NOMO-1 (cell line): ENCODE measurements around the gene PLEKHO1.

ENCODE experiments used
- DNase-seq, 2 experiments: peaks; one replicate each; lab custom pipeline; 2025; ENCODE audit not compliant: unreplicated experiment in 2 of 2; lab: John Stamatoyannopoulos, UW

PLEKHO1 gene

GRCh38 chr1:150150133-150151021 lies 661 bp downstream of the PLEKHO1 start:
- no peak for DNase-seq

DNA sequence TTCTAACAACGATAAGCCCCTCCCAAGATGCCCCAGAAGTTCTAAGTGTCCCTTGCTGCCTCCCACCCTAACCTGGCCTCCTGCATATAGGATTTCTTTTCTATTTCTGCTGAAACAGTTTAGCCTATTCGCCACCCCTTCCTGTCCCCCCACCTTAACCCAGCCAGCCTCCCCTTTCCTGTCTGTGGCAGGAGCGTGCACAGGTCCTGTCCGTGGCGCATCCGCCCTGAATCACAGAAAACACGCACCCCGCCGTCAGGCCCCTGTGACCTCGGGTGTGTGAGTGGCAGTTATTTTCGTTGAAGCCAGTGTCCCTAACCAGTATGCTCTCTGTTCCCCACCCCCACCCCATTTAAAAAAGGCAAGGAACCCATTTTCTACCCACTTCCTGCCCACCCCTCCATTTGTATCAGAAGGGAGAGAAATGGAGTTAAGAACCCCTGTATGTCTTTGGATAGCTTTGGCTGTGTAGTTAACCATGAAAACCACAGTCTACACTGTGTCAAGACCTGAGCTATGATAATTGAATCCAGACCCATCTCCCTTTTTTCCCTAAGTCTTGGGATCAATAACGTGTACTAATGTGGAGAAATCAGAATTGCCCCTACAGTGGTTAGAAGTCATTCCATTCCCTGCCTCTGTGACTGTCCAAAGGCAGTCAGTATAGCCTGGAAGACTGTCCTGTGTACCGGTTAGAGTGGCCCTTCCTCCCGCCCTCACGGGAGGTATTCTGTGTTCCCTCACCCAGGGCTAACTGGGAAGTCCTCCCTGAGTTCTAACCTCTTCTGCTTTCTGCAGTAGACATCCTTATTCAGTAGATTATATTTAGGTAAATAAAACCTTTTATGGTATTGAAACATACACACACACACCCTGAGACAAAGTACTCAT lies 1.8 kb downstream of the PLEKHO1 start:
- DNase-seq, result no peak

GRCh38 chr1:150152182-150152536 lies 2.4 kb downstream of the PLEKHO1 start:
- DNase-seq, result no peak

- DNase-seq, result no peak
Measured at GRCh38 chr1:150152772-150153456, 3.2 kb downstream of the PLEKHO1 start.

DNA sequence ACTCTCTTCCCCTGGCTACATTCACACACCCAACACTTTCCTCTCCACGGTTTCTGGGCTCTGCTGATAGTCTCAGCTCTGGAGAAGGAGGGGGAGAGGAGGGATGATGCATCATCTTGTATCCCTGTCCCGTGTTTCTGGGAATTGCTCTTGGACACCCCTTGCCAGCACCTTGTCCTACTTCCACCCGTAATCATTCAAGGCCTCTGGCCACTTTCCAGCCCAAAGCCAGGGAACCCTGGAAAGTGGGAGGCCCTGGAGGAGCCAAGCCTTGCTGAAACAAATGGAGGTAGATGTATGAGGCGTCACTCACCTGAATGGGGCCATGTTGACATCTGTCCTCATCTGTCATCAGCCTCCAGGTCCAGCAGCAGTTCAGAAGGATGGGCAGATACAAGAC lies 4.4 kb downstream of the PLEKHO1 start:
- no peak for DNase-seq

GRCh38 chr1:150155413-150156071 lies 5.8 kb downstream of the PLEKHO1 start:
- no peak for DNase-seq

DNA sequence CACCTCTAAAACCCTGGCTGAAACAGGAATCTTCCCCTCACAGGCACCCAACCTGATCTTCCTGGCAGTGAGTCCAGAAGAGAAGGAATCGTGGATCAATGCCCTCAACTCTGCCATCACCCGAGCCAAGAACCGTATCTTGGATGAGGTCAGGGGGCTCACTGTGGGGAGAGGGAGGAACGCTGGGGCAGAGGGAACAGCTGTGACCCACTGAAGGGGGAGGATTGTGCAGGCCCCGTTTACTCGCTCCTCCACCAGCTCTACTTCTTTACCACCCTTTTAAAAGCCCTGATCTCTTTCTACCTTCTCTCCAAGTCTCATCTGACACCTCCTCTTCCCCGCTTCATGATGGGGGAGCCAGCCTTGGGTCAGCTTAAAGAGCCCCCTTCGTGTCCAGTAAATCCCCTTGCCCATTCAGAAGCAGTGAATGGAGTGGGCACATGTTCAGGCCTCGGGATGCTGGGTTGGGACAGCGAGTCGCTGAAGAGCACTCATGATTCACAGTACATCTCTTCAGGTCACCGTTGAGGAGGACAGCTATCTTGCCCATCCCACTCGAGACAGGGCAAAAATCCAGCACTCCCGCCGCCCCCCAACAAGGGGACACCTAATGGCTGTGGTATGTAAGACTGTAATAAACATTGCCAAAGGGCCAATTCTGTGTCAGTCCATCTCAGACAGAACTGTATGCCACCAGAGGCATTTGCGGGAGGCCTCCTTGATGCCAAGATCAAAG lies 7.3 kb downstream of the PLEKHO1 start:
- DNase-seq, result no peak

DNA sequence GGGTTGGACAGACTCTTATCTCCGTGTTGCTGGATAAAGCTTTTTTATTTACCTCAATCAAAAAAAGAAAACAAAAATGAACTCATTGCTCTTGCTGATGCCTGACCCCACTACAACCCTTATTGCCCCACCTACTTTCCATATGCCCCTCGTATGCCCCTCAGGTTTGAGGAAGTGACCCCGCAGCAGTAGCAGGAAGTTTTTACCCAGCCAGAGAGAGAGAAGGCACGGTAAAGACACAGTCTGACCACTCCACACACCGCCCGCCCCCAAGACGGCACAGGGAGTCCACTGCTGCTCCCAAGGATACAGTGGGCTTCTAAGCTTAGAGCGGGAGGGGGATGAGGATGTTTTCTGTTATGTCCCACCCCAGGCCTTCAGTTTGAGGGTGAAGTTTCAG lies 9.8 kb downstream of the PLEKHO1 start:
- DNase-seq, result peak; percentile 67 to 76

GRCh38 chr1:150160964-150161621 lies 11.4 kb downstream of the PLEKHO1 start:
- no peak for DNase-seq

GRCh38 chr1:150161747-150162581 lies 12.2 kb downstream of the PLEKHO1 start:
- DNase-seq, result no peak

- no peak for DNase-seq
Measured at GRCh38 chr1:150162582-150162861, 12.8 kb downstream of the PLEKHO1 start.

DNA sequence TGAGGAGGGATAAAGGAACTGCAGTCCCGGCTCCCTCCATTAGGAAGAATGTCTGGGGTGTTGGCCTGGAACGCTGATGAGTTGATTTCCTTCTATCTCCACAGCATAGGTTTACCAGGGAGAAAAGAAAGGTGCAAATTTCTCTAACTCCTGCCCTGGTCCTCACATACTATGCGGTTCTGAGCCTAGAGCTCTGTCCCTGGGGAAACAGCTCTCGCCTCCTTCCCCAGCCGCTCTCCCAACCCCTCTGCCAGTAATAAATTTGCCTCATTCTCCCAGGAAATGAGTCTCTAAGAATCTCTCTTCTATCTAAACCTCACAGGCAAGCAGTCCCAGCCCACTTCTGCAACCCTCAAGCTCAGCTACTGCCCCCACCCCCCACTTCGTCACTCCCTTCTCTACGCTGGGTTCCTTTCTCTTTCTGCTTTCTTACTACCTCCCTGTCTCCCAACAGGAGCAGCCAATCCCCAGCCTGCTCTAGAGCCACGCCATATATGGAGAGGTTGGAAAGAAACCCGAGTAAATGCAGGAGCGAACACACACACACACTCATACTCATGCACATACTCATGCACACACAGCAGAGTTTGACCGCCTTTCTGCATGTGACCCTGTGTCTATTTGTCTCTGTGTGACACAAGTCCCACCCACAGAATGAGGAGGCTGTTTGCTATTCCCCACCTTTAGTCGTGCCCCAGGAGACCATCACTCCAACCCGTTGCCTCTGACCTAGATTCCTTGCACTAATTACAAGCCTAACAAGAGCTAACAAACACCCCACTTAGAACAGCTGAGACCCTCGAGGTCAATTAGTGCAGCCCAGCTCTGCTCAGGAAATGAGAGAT lies 13.4 kb downstream of the PLEKHO1 start:
- no peak for DNase-seq

GRCh38 chr1:150164224-150164623 lies 14.5 kb downstream of the PLEKHO1 start:
- peak in 1 of 2 experiments; percentile 25 for DNase-seq

GRCh38 chr1:150164779-150165178 lies 15.1 kb downstream of the PLEKHO1 start:
- DNase-seq, result no peak

- no peak for DNase-seq
Measured at GRCh38 chr1:150165622-150166612, 16.2 kb downstream of the PLEKHO1 start.

DNA sequence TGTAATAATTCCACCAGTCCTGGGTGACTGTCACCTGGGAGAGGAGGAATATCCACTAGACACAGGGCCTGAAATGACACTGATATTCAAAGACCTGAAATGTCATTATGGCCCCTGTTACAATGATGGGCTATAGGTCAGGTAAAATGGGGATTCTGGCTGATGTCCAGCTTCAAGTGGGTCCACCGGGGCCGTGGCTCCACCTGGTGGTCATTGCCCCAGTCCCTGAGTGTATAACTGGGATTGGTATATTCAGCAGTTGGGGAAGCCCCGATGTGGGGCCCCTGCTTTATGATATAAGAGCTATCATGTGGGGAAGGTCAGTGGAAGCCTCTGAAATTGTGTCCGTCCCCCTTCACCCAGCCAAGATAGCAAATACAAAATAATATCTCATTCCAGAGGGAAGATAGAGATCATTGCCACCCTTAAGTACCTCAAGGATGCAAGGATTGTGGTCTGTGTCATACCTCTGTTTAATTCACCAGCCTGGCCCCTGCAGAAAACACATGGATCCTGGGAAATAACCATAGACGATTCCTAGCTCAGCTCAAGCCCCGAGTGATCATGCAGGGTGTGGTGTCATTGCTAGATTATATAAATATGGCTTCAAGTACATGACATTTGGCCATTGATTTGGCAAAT lies 19.4 kb downstream of the PLEKHO1 start:
- DNase-seq, result peak in 1 of 2 experiments; percentile 27
